Measurements from ENCODE around the gene ADGRG6. TPM values are rescaled to one million over a fixed set of nuclear protein-coding genes. Genes with fewer than 3 reads are reported as not detected.

The ADGRG6 gene
- total and polyA plus RNA-seq, 10 of the 15 experiments (the other 5 are each of a cell fraction or from before 2014, with no cell fraction given): 0.01 to 0.24 (median 0.13) TPM; not detected in 7

DNA sequence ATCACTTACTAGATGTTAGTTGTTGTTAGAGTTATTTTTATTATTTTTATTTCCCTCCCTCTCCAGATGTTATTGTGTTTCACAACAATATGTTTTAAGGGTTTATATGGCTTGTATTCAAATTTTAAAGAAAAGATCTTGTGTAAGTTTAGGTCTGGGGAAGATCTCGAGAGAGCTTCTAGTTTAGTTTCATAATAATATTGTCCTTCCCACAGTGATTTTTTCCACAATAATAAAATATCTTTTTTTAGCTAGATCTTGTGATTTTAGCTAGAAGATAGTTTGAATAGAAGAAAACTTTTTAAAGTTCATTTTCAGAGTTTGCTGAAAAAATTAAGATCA is 55.0 kb downstream of the ADGRG6 start:
- H3K4me1 ChIP-seq (ENCODE audit: control insufficient read depth, insufficient read depth, low read length): no peaks in the 10 kb centered on the region
- ChIA-PET POLR2A (no interaction called here), SMC1A (ENCODE audit: uncharacterized antibody, unreplicated experiment) (interaction anchor here (0.9 to 1.1 kb wide), 2 partner anchors 30 to 33 kb away, joined by 3 read pairs; no protein-coding TSS in a partner anchor), RAD21 (ENCODE audit: unreplicated experiment) (no interaction called here), CTCF (interaction anchor here (0.5 to 1.1 kb wide), 3 partner anchors 8 to 149 kb away, joined by 3 to 4 read pairs (median 4); no protein-coding TSS in a partner anchor)
- 0% methylated on average over 1 of the region's 1 CpG for WGBS (ENCODE audit: insufficient coverage, insufficient replicate concordance, low lambda C conversion rate, missing lambda C conversion rate)
- H3K4me2 ChIP-seq (ENCODE audit: control insufficient read depth, insufficient read depth): no peak overlapping the region
- no peak overlapping the region for H2AFZ ChIP-seq (ENCODE audit: control insufficient read depth, low read depth, low read length)
- H3K36me3 ChIP-seq (ENCODE audit: control insufficient read depth in 2 of 2, insufficient read depth in 2 of 2, low read length in 1 of 2): no peaks in the 10 kb centered on the region
- H3K4me3 ChIP-seq: no peak overlapping the region
- H3K79me2 ChIP-seq (ENCODE audit: control insufficient read depth, insufficient read depth, low read length): no peaks in the 10 kb centered on the region
- H3K9me3 ChIP-seq (replicated peaks; ENCODE audit: control insufficient read depth, insufficient read depth, low read length): no peaks in the 10 kb centered on the region
- H3K27me3 ChIP-seq (replicated peaks in 1 of 2; ENCODE audit: control insufficient read depth in 2 of 2, insufficient read depth in 2 of 2, low read length in 1 of 2): no peaks in the 10 kb centered on the region
- intact Hi-C loops (cut with micrococcal nuclease; ENCODE audit: unreplicated experiment) (no loop called here), in situ Hi-C loops (cut with MboI) (no loop called here)
- FAIRE-seq (no peak), DNase-seq (ENCODE audit: low read depth, low spot score) (no peak), ATAC-seq (no peak)
- BruUV-seq (replicated peaks): no TSS peak
- no peaks in the 10 kb centered on the region for H4K20me1 ChIP-seq (ENCODE audit: control insufficient read depth, insufficient read depth)
- no peak overlapping the region for H3K9ac ChIP-seq (ENCODE audit: control insufficient read depth, insufficient read depth, low read length)
- H3K27ac ChIP-seq (ENCODE audit: control insufficient read depth, insufficient read depth): no peak overlapping the region
- TF ChIP-seq SMAD1 (IDR thresholded peaks at IDR 0.05; ENCODE audit: low read depth, partially characterized antibody): no peak
- no peak for TF ChIP-seq SREBF1 (IDR thresholded peaks at IDR 0.05; ENCODE audit: low read length)
- no peak for TF ChIP-seq STAT3 (IDR thresholded peaks at IDR 0.05; ENCODE audit: low read depth, low read length)
- no peak for TF ChIP-seq SRF (IDR thresholded peaks at IDR 0.05; ENCODE audit: low read depth in 2 of 2, low read length in 2 of 2)
- no peak for TF ChIP-seq KLF5 (IDR thresholded peaks at IDR 0.05; ENCODE audit: partially characterized antibody)
- TF ChIP-seq, protein P1, sequence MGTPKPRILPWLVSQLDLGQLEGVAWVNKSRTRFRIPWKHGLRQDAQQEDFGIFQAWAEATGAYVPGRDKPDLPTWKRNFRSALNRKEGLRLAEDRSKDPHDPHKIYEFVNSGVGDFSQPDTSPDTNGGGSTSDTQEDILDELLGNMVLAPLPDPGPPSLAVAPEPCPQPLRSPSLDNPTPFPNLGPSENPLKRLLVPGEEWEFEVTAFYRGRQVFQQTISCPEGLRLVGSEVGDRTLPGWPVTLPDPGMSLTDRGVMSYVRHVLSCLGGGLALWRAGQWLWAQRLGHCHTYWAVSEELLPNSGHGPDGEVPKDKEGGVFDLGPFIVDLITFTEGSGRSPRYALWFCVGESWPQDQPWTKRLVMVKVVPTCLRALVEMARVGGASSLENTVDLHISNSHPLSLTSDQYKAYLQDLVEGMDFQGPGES (IDR thresholded peaks at IDR 0.05): no peak
- TF ChIP-seq, protein P2, sequence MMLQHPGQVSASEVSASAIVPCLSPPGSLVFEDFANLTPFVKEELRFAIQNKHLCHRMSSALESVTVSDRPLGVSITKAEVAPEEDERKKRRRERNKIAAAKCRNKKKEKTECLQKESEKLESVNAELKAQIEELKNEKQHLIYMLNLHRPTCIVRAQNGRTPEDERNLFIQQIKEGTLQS (IDR thresholded peaks at IDR 0.05; ENCODE audit: borderline replicate concordance, extremely low read depth, low read depth, low read length): no peak
- TF ChIP-seq, protein P3, sequence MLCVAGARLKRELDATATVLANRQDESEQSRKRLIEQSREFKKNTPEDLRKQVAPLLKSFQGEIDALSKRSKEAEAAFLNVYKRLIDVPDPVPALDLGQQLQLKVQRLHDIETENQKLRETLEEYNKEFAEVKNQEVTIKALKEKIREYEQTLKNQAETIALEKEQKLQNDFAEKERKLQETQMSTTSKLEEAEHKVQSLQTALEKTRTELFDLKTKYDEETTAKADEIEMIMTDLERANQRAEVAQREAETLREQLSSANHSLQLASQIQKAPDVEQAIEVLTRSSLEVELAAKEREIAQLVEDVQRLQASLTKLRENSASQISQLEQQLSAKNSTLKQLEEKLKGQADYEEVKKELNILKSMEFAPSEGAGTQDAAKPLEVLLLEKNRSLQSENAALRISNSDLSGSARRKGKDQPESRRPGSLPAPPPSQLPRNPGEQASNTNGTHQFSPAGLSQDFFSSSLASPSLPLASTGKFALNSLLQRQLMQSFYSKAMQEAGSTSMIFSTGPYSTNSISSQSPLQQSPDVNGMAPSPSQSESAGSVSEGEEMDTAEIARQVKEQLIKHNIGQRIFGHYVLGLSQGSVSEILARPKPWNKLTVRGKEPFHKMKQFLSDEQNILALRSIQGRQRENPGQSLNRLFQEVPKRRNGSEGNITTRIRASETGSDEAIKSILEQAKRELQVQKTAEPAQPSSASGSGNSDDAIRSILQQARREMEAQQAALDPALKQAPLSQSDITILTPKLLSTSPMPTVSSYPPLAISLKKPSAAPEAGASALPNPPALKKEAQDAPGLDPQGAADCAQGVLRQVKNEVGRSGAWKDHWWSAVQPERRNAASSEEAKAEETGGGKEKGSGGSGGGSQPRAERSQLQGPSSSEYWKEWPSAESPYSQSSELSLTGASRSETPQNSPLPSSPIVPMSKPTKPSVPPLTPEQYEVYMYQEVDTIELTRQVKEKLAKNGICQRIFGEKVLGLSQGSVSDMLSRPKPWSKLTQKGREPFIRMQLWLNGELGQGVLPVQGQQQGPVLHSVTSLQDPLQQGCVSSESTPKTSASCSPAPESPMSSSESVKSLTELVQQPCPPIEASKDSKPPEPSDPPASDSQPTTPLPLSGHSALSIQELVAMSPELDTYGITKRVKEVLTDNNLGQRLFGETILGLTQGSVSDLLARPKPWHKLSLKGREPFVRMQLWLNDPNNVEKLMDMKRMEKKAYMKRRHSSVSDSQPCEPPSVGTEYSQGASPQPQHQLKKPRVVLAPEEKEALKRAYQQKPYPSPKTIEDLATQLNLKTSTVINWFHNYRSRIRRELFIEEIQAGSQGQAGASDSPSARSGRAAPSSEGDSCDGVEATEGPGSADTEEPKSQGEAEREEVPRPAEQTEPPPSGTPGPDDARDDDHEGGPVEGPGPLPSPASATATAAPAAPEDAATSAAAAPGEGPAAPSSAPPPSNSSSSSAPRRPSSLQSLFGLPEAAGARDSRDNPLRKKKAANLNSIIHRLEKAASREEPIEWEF (IDR thresholded peaks at IDR 0.05; ENCODE audit: insufficient replicate concordance, low read depth, low read length): no peak
- TF ChIP-seq IRF4 (IDR thresholded peaks at IDR 0.05; ENCODE audit: low read depth, low read length): no peak
- TF ChIP-seq, protein P4, sequence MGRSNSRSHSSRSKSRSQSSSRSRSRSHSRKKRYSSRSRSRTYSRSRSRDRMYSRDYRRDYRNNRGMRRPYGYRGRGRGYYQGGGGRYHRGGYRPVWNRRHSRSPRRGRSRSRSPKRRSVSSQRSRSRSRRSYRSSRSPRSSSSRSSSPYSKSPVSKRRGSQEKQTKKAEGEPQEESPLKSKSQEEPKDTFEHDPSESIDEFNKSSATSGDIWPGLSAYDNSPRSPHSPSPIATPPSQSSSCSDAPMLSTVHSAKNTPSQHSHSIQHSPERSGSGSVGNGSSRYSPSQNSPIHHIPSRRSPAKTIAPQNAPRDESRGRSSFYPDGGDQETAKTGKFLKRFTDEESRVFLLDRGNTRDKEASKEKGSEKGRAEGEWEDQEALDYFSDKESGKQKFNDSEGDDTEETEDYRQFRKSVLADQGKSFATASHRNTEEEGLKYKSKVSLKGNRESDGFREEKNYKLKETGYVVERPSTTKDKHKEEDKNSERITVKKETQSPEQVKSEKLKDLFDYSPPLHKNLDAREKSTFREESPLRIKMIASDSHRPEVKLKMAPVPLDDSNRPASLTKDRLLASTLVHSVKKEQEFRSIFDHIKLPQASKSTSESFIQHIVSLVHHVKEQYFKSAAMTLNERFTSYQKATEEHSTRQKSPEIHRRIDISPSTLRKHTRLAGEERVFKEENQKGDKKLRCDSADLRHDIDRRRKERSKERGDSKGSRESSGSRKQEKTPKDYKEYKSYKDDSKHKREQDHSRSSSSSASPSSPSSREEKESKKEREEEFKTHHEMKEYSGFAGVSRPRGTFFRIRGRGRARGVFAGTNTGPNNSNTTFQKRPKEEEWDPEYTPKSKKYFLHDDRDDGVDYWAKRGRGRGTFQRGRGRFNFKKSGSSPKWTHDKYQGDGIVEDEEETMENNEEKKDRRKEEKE (IDR thresholded peaks at IDR 0.05): no peak
- TF ChIP-seq NBN (IDR thresholded peaks at IDR 0.05): no peak
- no peak for TF ChIP-seq BHLHE40 (IDR thresholded peaks at IDR 0.05; ENCODE audit: borderline replicate concordance in 1 of 2, low read depth in 2 of 2, low read length in 1 of 2)
- TF ChIP-seq BRCA1 (IDR thresholded peaks at IDR 0.05; ENCODE audit: low read depth, low read length): no peak
- TF ChIP-seq, protein P5, sequence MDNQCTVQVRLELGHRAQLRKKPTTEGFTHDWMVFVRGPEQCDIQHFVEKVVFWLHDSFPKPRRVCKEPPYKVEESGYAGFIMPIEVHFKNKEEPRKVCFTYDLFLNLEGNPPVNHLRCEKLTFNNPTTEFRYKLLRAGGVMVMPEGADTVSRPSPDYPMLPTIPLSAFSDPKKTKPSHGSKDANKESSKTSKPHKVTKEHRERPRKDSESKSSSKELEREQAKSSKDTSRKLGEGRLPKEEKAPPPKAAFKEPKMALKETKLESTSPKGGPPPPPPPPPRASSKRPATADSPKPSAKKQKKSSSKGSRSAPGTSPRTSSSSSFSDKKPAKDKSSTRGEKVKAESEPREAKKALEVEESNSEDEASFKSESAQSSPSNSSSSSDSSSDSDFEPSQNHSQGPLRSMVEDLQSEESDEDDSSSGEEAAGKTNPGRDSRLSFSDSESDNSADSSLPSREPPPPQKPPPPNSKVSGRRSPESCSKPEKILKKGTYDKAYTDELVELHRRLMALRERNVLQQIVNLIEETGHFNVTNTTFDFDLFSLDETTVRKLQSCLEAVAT (IDR thresholded peaks at IDR 0.05): no peak
